K562 (cell line): Measurements from ENCODE around the gene LY6G6D. TPM values are rescaled to one million over a fixed set of nuclear protein-coding genes. Genes with fewer than 3 reads are reported as not detected.

Experiments
- ETV6 ChIP-seq, 3 experiments: fragments of 150-350 bp in 1 of 3; sonication (generic) in 1 of 3; formaldehyde crosslinking in 1 of 3; IDR thresholded peaks; 2 replicates each; pipeline versions ENCODE4 v1.6.1 to v1.8.0; 2014 to 2022; ENCODE audit warnings: borderline replicate concordance in 2 of 3, low read depth in 2 of 3, antibody characterized with exemption in 1 of 3, low read length in 1 of 3, mild to moderate bottlenecking in 1 of 3, missing genetic modification reagents in 1 of 3
- GATA2 ChIP-seq: sonication (generic); formaldehyde crosslinking; IDR thresholded peaks from 2 replicates; pipeline ENCODE4 v1.4.0; 2020; ENCODE audit warnings: mild to moderate bottlenecking, missing genetic modification reagents
- KDM5B ChIP-seq: fragments of 200-600 bp; sonication (generic); IDR thresholded peaks from 2 replicates; pipeline ENCODE4 v1.6.1; 2012; ENCODE audit warnings: low read depth, mild to moderate bottlenecking, moderate library complexity, low read length, control low read depth, inconsistent platforms; ENCODE audit not compliant: insufficient replicate concordance
- MCM2 ChIP-seq: fragments of 450-650 bp; IDR thresholded peaks from 2 replicates; pipeline ENCODE4 v1.6.1; 2017; ENCODE audit warnings: low read depth, mild to moderate bottlenecking
- MECOM ChIP-seq: fragments of 250-450 bp; sonication (Bioruptor Pico); IDR thresholded peaks from 2 replicates; pipeline ENCODE4 v1.8.0; 2022; ENCODE audit warnings: inconsistent platforms
- NCOA6 ChIP-seq: fragments of 450-650 bp; IDR thresholded peaks from 2 replicates; pipeline ENCODE4 v1.6.1; 2017; ENCODE audit warnings: mild to moderate bottlenecking
- NFE2 ChIP-seq: IDR thresholded peaks from 2 replicates; pipeline ENCODE4 v1.6.1; 2014; ENCODE audit warnings: antibody characterized with exemption, low read depth
- PHTF2 ChIP-seq: fragments of 250-450 bp; sonication (Bioruptor Pico); IDR thresholded peaks from 2 replicates; pipeline ENCODE4 v1.5.0; 2021; ENCODE audit warnings: mild to moderate bottlenecking
- POLR2AphosphoS2 ChIP-seq: IDR thresholded peaks from 2 replicates; pipeline ENCODE4 v1.6.1; 2012; ENCODE audit warnings: low read length, improper control_type of control experiment
- RBM14 ChIP-seq: fragments of 200-400 bp; formaldehyde crosslinking; IDR thresholded peaks from 2 replicates; pipeline ENCODE4 v1.6.1; 2018; ENCODE audit warnings: low read depth, mild to moderate bottlenecking, low read length, moderate library complexity, borderline replicate concordance; ENCODE audit not compliant: insufficient read depth
- TAF15 ChIP-seq: fragments of 200-400 bp; formaldehyde crosslinking; IDR thresholded peaks from 2 replicates; pipeline ENCODE4 v1.6.1; 2017; ENCODE audit warnings: mild to moderate bottlenecking, low read depth, low read length, moderate library complexity
- TCFL5 ChIP-seq: fragments of 250-450 bp; sonication (Bioruptor Pico); conservative IDR thresholded peaks from 2 replicates; pipeline ENCODE4 v1.6.1; 2021; ENCODE audit warnings: mild to moderate bottlenecking, moderate library complexity, matching md5 sums
- XRCC5 ChIP-seq: fragments of 200-400 bp; formaldehyde crosslinking; IDR thresholded peaks from 2 replicates; pipeline ENCODE4 v1.6.1; 2017; ENCODE audit warnings: low read depth, mild to moderate bottlenecking, low read length
- ZNF398 ChIP-seq: fragments of 250-450 bp; sonication (Bioruptor Pico); IDR thresholded peaks from 2 replicates; pipeline ENCODE4 v1.8.0; 2021; ENCODE audit warnings: moderate library complexity, mild to moderate bottlenecking, inconsistent platforms
- ZNF408 ChIP-seq: fragments of 250-450 bp; sonication (Bioruptor Pico); IDR thresholded peaks from 2 replicates; pipeline ENCODE4 v1.4.0; 2020; ENCODE audit warnings: low read depth, mild to moderate bottlenecking, moderate library complexity
- ZNF511 ChIP-seq: sonication (generic); formaldehyde crosslinking; IDR thresholded peaks from 2 replicates; pipeline ENCODE4 v1.8.0; 2022; ENCODE audit warnings: mild to moderate bottlenecking, missing genetic modification reagents
- ZNF830 ChIP-seq: fragments of 250-450 bp; sonication (Bioruptor Pico); IDR thresholded peaks from 2 replicates; pipeline ENCODE4 v1.5.0; 2021; ENCODE audit warnings: mild to moderate bottlenecking
- polyA plus RNA-seq, 8 experiments: library from polyadenylated mRNA; depleted of rRNA in 4 of 8; stranded (reverse) in 5 of 8; unstranded in 3 of 8; fragments of >200 nt; fragmentation: Nextera tagmentation in 2 of 8; fragmentation: Illumina TruSeq in 1 of 8; extraction: Ambion mirVana in 2 of 8; extraction: Trizol in 1 of 8; gene quantifications; 2 replicates each; pipeline versions ENCODE4 v1.2.1 to v1.2.3, GENCODE V29; 2011 to 2014; ENCODE audit warnings: inconsistent platforms in 1 of 8, missing spikeins in 1 of 8
- total RNA-seq, 7 experiments: library from RNA; depleted of rRNA in 6 of 7; stranded (reverse); fragments of >200 nt in 6 of 7; fragmentation: Illumina TruSeq in 2 of 7; extraction: Trizol in 2 of 7; gene quantifications; 2 replicates each; pipeline versions ENCODE4 v1.2.1 to v1.2.3, GENCODE V29; 2011 to 2021; ENCODE audit warnings: low replicate concordance in 1 of 7
- TF ChIP-seq, protein P1 (sequence below): sonication (generic); formaldehyde crosslinking; IDR thresholded peaks from 2 replicates; pipeline ENCODE4 v1.8.0; 2022; ENCODE audit warnings: mild to moderate bottlenecking, low read depth, missing genetic modification reagents
- TF ChIP-seq, protein P2 (sequence below): fragments of 250-450 bp; sonication (Bioruptor Pico); IDR thresholded peaks from 2 replicates; pipeline ENCODE4 v1.4.0; 2020; ENCODE audit warnings: borderline replicate concordance
- TF ChIP-seq, protein P3 (sequence below): sonication (generic); formaldehyde crosslinking; IDR thresholded peaks from 2 replicates; pipeline ENCODE4 v1.5.0; 2020; ENCODE audit warnings: missing genetic modification reagents

LY6G6D gene
- total and polyA plus RNA-seq, 9 of the 15 experiments (the other 6 are each of a cell fraction or from before 2014, with no cell fraction given): 0.30 to 0.38 TPM; not detected in 7

- TF ChIP-seq, protein P1, sequence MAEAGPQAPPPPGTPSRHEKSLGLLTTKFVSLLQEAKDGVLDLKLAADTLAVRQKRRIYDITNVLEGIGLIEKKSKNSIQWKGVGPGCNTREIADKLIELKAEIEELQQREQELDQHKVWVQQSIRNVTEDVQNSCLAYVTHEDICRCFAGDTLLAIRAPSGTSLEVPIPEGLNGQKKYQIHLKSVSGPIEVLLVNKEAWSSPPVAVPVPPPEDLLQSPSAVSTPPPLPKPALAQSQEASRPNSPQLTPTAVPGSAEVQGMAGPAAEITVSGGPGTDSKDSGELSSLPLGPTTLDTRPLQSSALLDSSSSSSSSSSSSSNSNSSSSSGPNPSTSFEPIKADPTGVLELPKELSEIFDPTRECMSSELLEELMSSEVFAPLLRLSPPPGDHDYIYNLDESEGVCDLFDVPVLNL (CRISPR knock-in tag): no peak
- TF ChIP-seq MCM2 (no peak), RBM14 (peak; percentile 96), TCFL5 (CRISPR knock-in tag) (no peak), MECOM (CRISPR knock-in tag) (0 out of 2 replicates have a peak, but pooled peaks have one; percentile 38), ZNF511 (no peak), ZNF830 (no peak), PHTF2 (CRISPR knock-in tag) (peak; percentile 7; the same call in 1 of the 2 replicates), POLR2AphosphoS2 (no peak; the same call in 1 of the 2 replicates), NFE2 (no peak), KDM5B (peak; percentile 84), GATA2 (CRISPR knock-in tag) (no peak), NCOA6 (no peak), ETV6 (IDR thresholded peaks at IDR 0.05; ENCODE audit: borderline replicate concordance in 1 of 2, low read depth in 2 of 2, low read length in 1 of 2) (no peak), ETV6 (CRISPR knock-in tag; IDR thresholded peaks at IDR 0.05; ENCODE audit: borderline replicate concordance) (no peak), ZNF408 (CRISPR knock-in tag) (no peak), ZNF398 (CRISPR knock-in tag) (no peak), XRCC5 (peak; percentile 22; the same call in 1 of the 2 replicates), TAF15 (0 out of 2 replicates have a peak, but pooled peaks have one; percentile 75)
- TF ChIP-seq, protein P2, sequence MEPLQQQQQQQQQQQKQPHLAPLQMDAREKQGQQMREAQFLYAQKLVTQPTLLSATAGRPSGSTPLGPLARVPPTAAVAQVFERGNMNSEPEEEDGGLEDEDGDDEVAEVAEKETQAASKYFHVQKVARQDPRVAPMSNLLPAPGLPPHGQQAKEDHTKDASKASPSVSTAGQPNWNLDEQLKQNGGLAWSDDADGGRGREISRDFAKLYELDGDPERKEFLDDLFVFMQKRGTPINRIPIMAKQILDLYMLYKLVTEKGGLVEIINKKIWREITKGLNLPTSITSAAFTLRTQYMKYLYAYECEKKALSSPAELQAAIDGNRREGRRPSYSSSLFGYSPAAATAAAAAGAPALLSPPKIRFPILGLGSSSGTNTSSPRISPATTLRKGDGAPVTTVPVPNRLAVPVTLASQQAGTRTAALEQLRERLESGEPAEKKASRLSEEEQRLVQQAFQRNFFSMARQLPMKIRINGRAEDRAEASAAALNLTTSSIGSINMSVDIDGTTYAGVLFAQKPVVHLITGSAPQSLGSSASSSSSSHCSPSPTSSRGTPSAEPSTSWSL: no peak
- TF ChIP-seq, protein P3, sequence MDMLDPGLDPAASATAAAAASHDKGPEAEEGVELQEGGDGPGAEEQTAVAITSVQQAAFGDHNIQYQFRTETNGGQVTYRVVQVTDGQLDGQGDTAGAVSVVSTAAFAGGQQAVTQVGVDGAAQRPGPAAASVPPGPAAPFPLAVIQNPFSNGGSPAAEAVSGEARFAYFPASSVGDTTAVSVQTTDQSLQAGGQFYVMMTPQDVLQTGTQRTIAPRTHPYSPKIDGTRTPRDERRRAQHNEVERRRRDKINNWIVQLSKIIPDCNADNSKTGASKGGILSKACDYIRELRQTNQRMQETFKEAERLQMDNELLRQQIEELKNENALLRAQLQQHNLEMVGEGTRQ: no peak
Observed at GRCh38 chr6:31740397-31741223, 25.5 kb downstream of the LY6G6D start (continued).
